Naive thymus-derived CD8-positive, alpha-beta T cell (primary cell): ENCODE data around the gene SRGAP1. TPM values are rescaled to one million over a fixed set of nuclear protein-coding genes. Genes with fewer than 3 reads are reported as not detected.
"Not testable (repeated sequence)": the region's sequence is repeated elsewhere in the genome, so short reads cannot be mapped to it uniquely, and the experiment has no call there.

Experiments used
- ATAC-seq, 2 donors: fragments of 150-1000 bp; cut with Tn5 transposase in 1 of 2; sonication (Bioruptor Pico), chemical (Tn5 transposase) in 1 of 2; 1 replicate in 1 of 2; 2 replicates in 1 of 2; pipeline ENCODE4 v1.10.0; 2021; ENCODE audit warnings: mild to moderate bottlenecking in 2 of 2, moderate library complexity in 2 of 2
- POLR2A ChIA-PET: fragments of 350-600 bp; sonication (Branson Sonifier 250); formaldehyde crosslinking; loops from one replicate; lab custom pipeline; 2021; ENCODE audit warnings: antibody characterized with exemption; lab: Charles Lee
- DNase-seq, 10 donors: peaks; one replicate each; pipeline versions ENCODE4 v3.0.0 to v3.0.0-alpha.2; 2020 to 2022
- H3K27ac Mint-ChIP-seq, 10 donors: one replicate each; pipeline ENCODE4 v1.8.0; 2020 to 2022; ENCODE audit warnings: mild to moderate bottlenecking in 10 of 10, mixed read lengths in 10 of 10, moderate library complexity in 4 of 10, inconsistent platforms in 1 of 10
- H3K27me3 Mint-ChIP-seq, 5 donors: one replicate each; pipeline ENCODE4 v1.8.0; 2021 to 2022; ENCODE audit warnings: mixed read lengths in 5 of 5
- H3K36me3 Mint-ChIP-seq, 3 donors: one replicate each; pipeline ENCODE4 v1.8.0; 2020 to 2022; ENCODE audit warnings: mixed read lengths in 3 of 3, mild to moderate bottlenecking in 2 of 3, inconsistent platforms in 1 of 3
- H3K4me1 Mint-ChIP-seq, 4 donors: one replicate each; pipeline ENCODE4 v1.8.0; 2021 to 2022; ENCODE audit warnings: mixed read lengths in 4 of 4
- H3K4me3 Mint-ChIP-seq, 10 donors: one replicate each; pipeline ENCODE4 v1.8.0; 2020 to 2022; ENCODE audit warnings: mild to moderate bottlenecking in 10 of 10, mixed read lengths in 10 of 10, moderate library complexity in 6 of 10, inconsistent platforms in 1 of 10
- H3K9me3 Mint-ChIP-seq, 9 donors: one replicate each; pipeline ENCODE4 v1.8.0; 2020 to 2022; ENCODE audit warnings: mixed read lengths in 9 of 9, mild to moderate bottlenecking in 3 of 9, inconsistent platforms in 1 of 9, moderate library complexity in 1 of 9
- polyA plus RNA-seq, 3 donors: library from polyadenylated mRNA; unstranded; fragments of 300-500 nt; fragmentation: Illumina TruSeq; gene quantifications; one replicate each; pipeline ENCODE4 v1.2.3, GENCODE V29; 2021
- total RNA-seq, 8 experiments: library from RNA in 2 of 8; stranded (reverse) in 2 of 8; gene quantifications; one replicate each; pipeline ENCODE4 v1.2.3 and lab custom pipeline; 2021 to 2026

Gene SRGAP1
- total and polyA plus RNA-seq, 5 experiments from 2014 or later, result 0.01 to 0.04 (median 0.03) TPM; not detected in 2

DNA sequence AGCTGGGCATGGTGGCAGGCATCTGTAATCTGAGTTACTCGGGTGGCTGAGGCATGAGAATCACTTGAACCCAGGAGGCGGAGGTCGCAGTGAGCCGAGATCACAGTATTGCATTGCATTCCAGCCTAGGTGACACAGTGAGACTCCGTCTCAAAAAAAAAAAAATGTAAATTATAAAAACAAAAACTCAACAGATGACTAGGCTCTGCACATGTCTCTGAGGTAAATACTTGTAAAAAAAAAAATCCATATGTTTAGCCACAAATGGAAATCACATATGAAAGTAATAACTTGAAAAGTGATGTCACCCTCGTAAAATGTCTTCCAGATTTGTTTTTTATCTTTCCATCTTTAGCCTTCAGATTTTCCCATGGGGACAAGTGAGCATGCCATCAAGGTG lies 292.6 kb downstream of the SRGAP1 start:
- ATAC-seq, result no peak
- no peaks in the 10 kb centered on the region for H3K4me1 Mint-ChIP-seq
- no peak overlapping the region for H3K4me3 Mint-ChIP-seq

GRCh38 chr12:64139021-64139420 lies 294.5 kb downstream of the SRGAP1 start:
- no peaks in the 10 kb centered on the region for H3K4me1 Mint-ChIP-seq
- H3K36me3 Mint-ChIP-seq, result peaks cover 0 to 21% (median 0%) of the 10 kb centered on the region in 3 donors
- no peaks in the 10 kb centered on the region for H3K27me3 Mint-ChIP-seq
- no peak overlapping the region for H3K27ac Mint-ChIP-seq
- POLR2A ChIA-PET, result no interaction called here
- ATAC-seq (no peak), DNase-seq (no peak)
- no peak overlapping the region for H3K4me3 Mint-ChIP-seq
- peaks cover 4 to 36% (median 16%) of the 10 kb centered on the region in 9 donors for H3K9me3 Mint-ChIP-seq

More for the DNA sequence above, 292.6 kb downstream of the SRGAP1 start:
- H3K27me3 Mint-ChIP-seq, result no peaks in the 10 kb centered on the region
- H3K36me3 Mint-ChIP-seq, result peaks cover 0 to 21% (median 0%) of the 10 kb centered on the region in 3 donors
- no peak for DNase-seq
- H3K9me3 Mint-ChIP-seq, result peaks cover 6 to 47% (median 19%) of the 10 kb centered on the region in 9 donors
- POLR2A ChIA-PET, result no interaction called here
- H3K27ac Mint-ChIP-seq, result no peak overlapping the region

GRCh38 chr12:64142382-64142781 lies 297.9 kb downstream of the SRGAP1 start:
- no peak overlapping the region for H3K4me3 Mint-ChIP-seq
- peaks cover 0 to 11% (median 2%) of the 10 kb centered on the region in 9 donors for H3K9me3 Mint-ChIP-seq
- no peak overlapping the region for H3K27ac Mint-ChIP-seq
- H3K27me3 Mint-ChIP-seq, result no peaks in the 10 kb centered on the region
- peaks cover 0 to 3% (median 0%) of the 10 kb centered on the region in 4 donors for H3K4me1 Mint-ChIP-seq
- POLR2A ChIA-PET, result no interaction called here
- ATAC-seq (no peak), DNase-seq (no peak)
- H3K36me3 Mint-ChIP-seq, result peaks cover 0 to 9% (median 3%) of the 10 kb centered on the region in 3 donors

GRCh38 chr12:64142784-64143183 lies 298.3 kb downstream of the SRGAP1 start:
- peaks cover 0 to 5% (median 0%) of the 10 kb centered on the region in 4 donors for H3K4me1 Mint-ChIP-seq
- no peaks in the 10 kb centered on the region for H3K27me3 Mint-ChIP-seq
- peaks cover 0 to 9% (median 3%) of the 10 kb centered on the region in 3 donors for H3K36me3 Mint-ChIP-seq
- ATAC-seq, result no peak
- H3K27ac Mint-ChIP-seq, result no peak overlapping the region
- no peak overlapping the region for H3K4me3 Mint-ChIP-seq
- POLR2A ChIA-PET, result no interaction called here
- peaks cover 0 to 8% (median 2%) of the 10 kb centered on the region in 9 donors for H3K9me3 Mint-ChIP-seq
- DNase-seq, result no peak

DNA sequence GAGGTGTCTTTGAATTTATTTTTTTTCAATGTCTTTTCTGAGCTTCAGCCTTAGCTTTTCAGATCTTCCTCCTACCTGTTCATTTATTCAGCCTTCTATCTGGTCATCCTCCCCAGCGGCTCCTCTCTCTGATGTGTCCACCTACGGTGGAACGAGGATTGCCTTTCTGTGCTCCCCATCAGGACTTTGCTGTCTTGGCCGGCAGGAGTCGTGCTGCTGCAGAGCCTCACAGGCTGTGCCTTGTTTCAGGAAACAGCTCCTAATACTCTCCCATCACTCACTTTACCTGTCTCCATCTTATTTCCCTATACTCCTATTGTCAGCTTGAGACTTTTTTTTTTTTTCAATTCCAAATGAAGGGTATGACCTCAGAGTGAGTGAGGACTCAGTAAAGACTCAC lies 300.7 kb downstream of the SRGAP1 start:
- H3K4me3 Mint-ChIP-seq, result no peak overlapping the region
- no peak for DNase-seq
- no peaks in the 10 kb centered on the region for H3K27me3 Mint-ChIP-seq
- no peak overlapping the region for H3K27ac Mint-ChIP-seq
- peaks cover 0 to 5% (median 0%) of the 10 kb centered on the region in 4 donors for H3K4me1 Mint-ChIP-seq
- ATAC-seq, result no peak
- peaks cover 0 to 4% (median 0%) of the 10 kb centered on the region in 9 donors for H3K9me3 Mint-ChIP-seq
- POLR2A ChIA-PET, result no interaction called here
- peaks cover 0 to 8% (median 5%) of the 10 kb centered on the region in 3 donors for H3K36me3 Mint-ChIP-seq

- H3K9me3 Mint-ChIP-seq, result peaks cover 0 to 4% (median 0%) of the 10 kb centered on the region in 9 donors
- peak overlapping the region in 2 of 10 donors; percentile 38 to 53 for H3K27ac Mint-ChIP-seq
These were observed 302.6 kb downstream of the SRGAP1 start for GRCh38 chr12:64147011-64147631.

GRCh38 chr12:64147875-64148274 lies 303.4 kb downstream of the SRGAP1 start:
- H3K4me3 Mint-ChIP-seq, result peak overlapping the region in 1 of 10 donors; percentile 69
- no peak for ATAC-seq
- POLR2A ChIA-PET, result no interaction called here
- peaks cover 0 to 17% (median 9%) of the 10 kb centered on the region in 3 donors for H3K36me3 Mint-ChIP-seq
- H3K27ac Mint-ChIP-seq, result no peak overlapping the region
- no peak for DNase-seq
- no peaks in the 10 kb centered on the region for H3K27me3 Mint-ChIP-seq
- peaks cover 0 to 5% (median 0%) of the 10 kb centered on the region in 4 donors for H3K4me1 Mint-ChIP-seq
- peaks cover 0 to 4% (median 0%) of the 10 kb centered on the region in 9 donors for H3K9me3 Mint-ChIP-seq

More at GRCh38 chr12:64147011-64147631, 302.6 kb downstream of the SRGAP1 start:
- Mint-ChIP-seq H3K4me3 (peak overlapping the region in 8 of 10 donors; percentile 33 to 73 (median 46)), H3K27me3 (no peaks in the 10 kb centered on the region), H3K4me1 (peaks cover 0 to 5% (median 0%) of the 10 kb centered on the region in 4 donors), H3K36me3 (peaks cover 0 to 14% (median 9%) of the 10 kb centered on the region in 3 donors)
- POLR2A ChIA-PET, result no interaction called here
- ATAC-seq (no peak), DNase-seq (no peak)

GRCh38 chr12:64154677-64155076 lies 310.2 kb downstream of the SRGAP1 start:
- POLR2A ChIA-PET, result no interaction called here
- ATAC-seq (no peak), DNase-seq (no peak)
- H3K4me3 Mint-ChIP-seq, result no peak overlapping the region
- no peaks in the 10 kb centered on the region for H3K4me1 Mint-ChIP-seq
- peaks cover 10 to 37% (median 15%) of the 10 kb centered on the region in 3 donors for H3K36me3 Mint-ChIP-seq
- no peaks in the 10 kb centered on the region for H3K27me3 Mint-ChIP-seq
- H3K9me3 Mint-ChIP-seq, result peaks cover 0 to 7% (median 3%) of the 10 kb centered on the region in 9 donors
- H3K27ac Mint-ChIP-seq, result no peak overlapping the region

- no peak overlapping the region for H3K27ac Mint-ChIP-seq
- H3K27me3 Mint-ChIP-seq, result no peaks in the 10 kb centered on the region
- POLR2A ChIA-PET, result no interaction called here
- no peak for ATAC-seq
- no peak for DNase-seq
- H3K4me1 Mint-ChIP-seq, result no peaks in the 10 kb centered on the region
- H3K4me3 Mint-ChIP-seq, result no peak overlapping the region
- peaks cover 0 to 8% (median 2%) of the 10 kb centered on the region in 9 donors for H3K9me3 Mint-ChIP-seq
- H3K36me3 Mint-ChIP-seq, result peaks cover 11 to 41% (median 14%) of the 10 kb centered on the region in 3 donors
These were observed 312.6 kb downstream of the SRGAP1 start for GRCh38 chr12:64157110-64157509.

DNA sequence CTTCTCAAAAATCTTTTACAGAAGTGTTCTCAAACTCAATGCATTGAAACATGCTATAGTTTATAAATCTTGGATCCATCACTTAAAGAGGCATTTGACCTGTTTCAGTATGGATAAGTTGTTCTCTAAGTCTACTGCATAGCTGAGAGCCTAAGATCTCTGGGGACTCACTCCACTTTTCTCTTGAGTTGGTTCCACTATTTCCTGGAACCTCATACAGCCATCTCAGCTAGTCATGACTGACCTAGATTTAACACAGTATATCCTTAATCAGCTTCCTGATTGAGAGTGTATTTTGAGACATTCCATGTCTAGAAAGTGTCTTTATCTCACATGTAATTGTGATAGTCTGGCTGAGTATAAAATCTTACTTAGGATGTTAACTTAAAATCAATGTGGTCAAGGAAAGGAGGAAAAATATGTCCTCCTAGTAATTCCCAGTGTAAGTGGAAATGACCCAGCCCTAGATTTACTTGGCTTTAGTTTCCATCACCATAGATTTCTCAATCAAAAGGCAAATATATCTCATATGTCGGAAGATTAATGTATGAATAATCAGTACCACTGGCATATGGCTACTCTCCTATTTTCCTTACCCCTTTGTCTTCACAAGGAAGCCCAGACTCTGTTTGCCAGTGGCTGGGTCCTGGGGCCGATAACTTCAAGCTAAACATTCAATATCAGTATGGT lies 315.7 kb downstream of the SRGAP1 start:
- Mint-ChIP-seq H3K27ac (no peak overlapping the region), H3K27me3 (no peaks in the 10 kb centered on the region), H3K4me1 (peaks cover 0 to 4% (median 0%) of the 10 kb centered on the region in 4 donors), H3K4me3 (no peak overlapping the region), H3K36me3 (peaks cover 12 to 55% (median 23%) of the 10 kb centered on the region in 3 donors), H3K9me3 (peaks cover 0 to 12% (median 9%) of the 10 kb centered on the region in 9 donors)
- POLR2A ChIA-PET, result no interaction called here
- no peak for ATAC-seq
- DNase-seq, result no peak

DNA sequence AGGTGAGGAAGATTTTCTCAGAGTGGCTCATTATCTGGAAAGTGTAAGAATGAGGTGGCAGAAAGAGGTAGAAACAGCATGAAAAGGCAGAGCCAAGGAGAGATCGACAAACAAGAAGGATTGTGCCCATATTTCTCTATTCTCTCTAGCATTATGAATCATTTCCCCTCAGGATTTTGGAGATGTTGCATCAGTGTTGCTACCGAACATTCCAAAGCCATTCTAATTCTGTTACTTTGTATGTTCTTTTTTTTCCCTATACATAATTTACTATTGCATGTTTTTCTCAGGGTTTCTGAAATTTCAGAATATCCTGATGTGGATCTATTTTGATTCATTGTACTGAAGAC lies 316.2 kb downstream of the SRGAP1 start:
- no peak overlapping the region for H3K4me3 Mint-ChIP-seq
- H3K27ac Mint-ChIP-seq, result no peak overlapping the region
- POLR2A ChIA-PET, result interaction anchor here (0.6 kb wide), 1 partner anchor 308 kb away, joined by 3 read pairs; no protein-coding TSS in a partner anchor
- peaks cover 17 to 57% (median 27%) of the 10 kb centered on the region in 3 donors for H3K36me3 Mint-ChIP-seq
- DNase-seq, result no peak
- H3K9me3 Mint-ChIP-seq, result peaks cover 0 to 15% (median 10%) of the 10 kb centered on the region in 9 donors
- no peaks in the 10 kb centered on the region for H3K27me3 Mint-ChIP-seq
- H3K4me1 Mint-ChIP-seq, result peaks cover 0 to 4% (median 0%) of the 10 kb centered on the region in 4 donors
- ATAC-seq, result no peak

DNA sequence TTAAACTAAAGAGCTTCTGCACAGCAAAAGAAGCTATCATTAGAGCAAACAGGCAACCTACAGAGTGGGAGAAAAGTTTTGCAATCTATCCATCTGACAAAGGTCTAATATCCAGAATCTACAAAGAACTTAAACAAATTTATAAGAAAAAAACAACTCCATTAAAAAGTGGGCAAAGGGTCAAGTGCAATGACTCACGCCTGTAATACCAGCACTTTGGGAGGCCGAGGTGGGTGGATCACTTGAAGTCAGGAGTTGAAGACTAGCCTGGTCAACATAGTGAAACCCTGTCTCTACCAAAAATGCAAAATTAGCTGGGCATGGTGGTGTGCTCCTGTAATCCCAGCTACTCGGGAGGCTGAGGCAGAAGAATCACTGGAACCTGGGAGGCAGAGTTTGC lies 322.1 kb downstream of the SRGAP1 start:
- POLR2A ChIA-PET, H3K4me1 Mint-ChIP-seq, H3K27me3 Mint-ChIP-seq, H3K27ac Mint-ChIP-seq, H3K4me3 Mint-ChIP-seq, DNase-seq, ATAC-seq: not testable (repeated sequence)
- peaks cover 14 to 41% (median 40%) of the 10 kb centered on the region in 3 donors for H3K36me3 Mint-ChIP-seq
- peaks cover 0 to 22% (median 9%) of the 10 kb centered on the region in 9 donors for H3K9me3 Mint-ChIP-seq

- Mint-ChIP-seq H3K9me3 (peaks cover 0 to 22% (median 9%) of the 10 kb centered on the region in 9 donors), H3K36me3 (peaks cover 14 to 37% (median 36%) of the 10 kb centered on the region in 3 donors)
- ATAC-seq, DNase-seq, POLR2A ChIA-PET, H3K27ac Mint-ChIP-seq, H3K4me1 Mint-ChIP-seq, H3K4me3 Mint-ChIP-seq, H3K27me3 Mint-ChIP-seq: not testable (repeated sequence)
These were observed 322.5 kb downstream of the SRGAP1 start for GRCh38 chr12:64167041-64167440.
